K562 (cell line): ENCODE results near the gene OGDH. TPM values are rescaled to one million over a fixed set of nuclear protein-coding genes. Genes with fewer than 3 reads are reported as not detected.

ENCODE experiments used
- NRF1 ChIP-seq, 2 experiments: fragments of 450-650 bp; IDR thresholded peaks in 1 of 2; conservative IDR thresholded peaks in 1 of 2; 2 replicates each; pipeline ENCODE4 v1.6.1; 2014; ENCODE audit warnings: mild to moderate bottlenecking in 2 of 2
- RBFOX2 ChIP-seq: fragments of 200-400 bp; formaldehyde crosslinking; IDR thresholded peaks from 2 replicates; pipeline ENCODE4 v1.6.1; 2017; ENCODE audit warnings: low read depth, mild to moderate bottlenecking, low read length, moderate library complexity
- SMARCB1 ChIP-seq: IDR thresholded peaks from 2 replicates; pipeline ENCODE4 v1.6.1; 2011; ENCODE audit warnings: improper control_type of control experiment, low read depth; ENCODE audit not compliant: insufficient read length
- ZNF239 ChIP-seq: fragments of 250-450 bp; sonication (Bioruptor Pico); IDR thresholded peaks from 2 replicates; pipeline ENCODE4 v1.4.0; 2020; ENCODE audit warnings: mild to moderate bottlenecking
- ZNF311 ChIP-seq: fragments of 250-450 bp; sonication (Bioruptor Pico); IDR thresholded peaks from 2 replicates; pipeline ENCODE4 v1.4.0; 2020; ENCODE audit warnings: mild to moderate bottlenecking, moderate library complexity
- ZNF551 ChIP-seq: fragments of 250-450 bp; sonication (Bioruptor Pico); IDR thresholded peaks from 2 replicates; pipeline ENCODE4 v1.5.0; 2021; ENCODE audit warnings: mild to moderate bottlenecking, moderate library complexity
- ZNF766 ChIP-seq: fragments of 200-800 bp; sonication (Bioruptor generic); conservative IDR thresholded peaks from 2 replicates; pipeline ENCODE4 v1.6.1; 2016; ENCODE audit warnings: missing genetic modification characterization, missing compliant biosample characterization
- polyA plus RNA-seq, 8 experiments: library from polyadenylated mRNA; depleted of rRNA in 4 of 8; stranded (reverse) in 5 of 8; unstranded in 3 of 8; fragments of >200 nt; fragmentation: Nextera tagmentation in 2 of 8; fragmentation: Illumina TruSeq in 1 of 8; extraction: Ambion mirVana in 2 of 8; extraction: Trizol in 1 of 8; gene quantifications; 2 replicates each; pipeline versions ENCODE4 v1.2.1 to v1.2.3, GENCODE V29; 2011 to 2014; ENCODE audit warnings: inconsistent platforms in 1 of 8, missing spikeins in 1 of 8
- total RNA-seq, 7 experiments: library from RNA; depleted of rRNA in 6 of 7; stranded (reverse); fragments of >200 nt in 6 of 7; fragmentation: Illumina TruSeq in 2 of 7; extraction: Trizol in 2 of 7; gene quantifications; 2 replicates each; pipeline versions ENCODE4 v1.2.1 to v1.2.3, GENCODE V29; 2011 to 2021; ENCODE audit warnings: low replicate concordance in 1 of 7
- TF ChIP-seq, protein P1 (sequence below): IDR thresholded peaks from 2 replicates; pipeline ENCODE4 v1.6.1; 2012; ENCODE audit warnings: low read depth, low read length, improper control_type of control experiment, borderline replicate concordance
- TF ChIP-seq, protein P2 (sequence below): fragments of 450-650 bp; formaldehyde crosslinking; IDR thresholded peaks from 2 replicates; pipeline ENCODE4 v1.4.0; 2022; ENCODE audit warnings: missing genetic modification characterization
- TF ChIP-seq, protein P3 (sequence below), 2 experiments: fragments of 450-650 bp; formaldehyde crosslinking in 1 of 2; IDR thresholded peaks; 2 replicates each; pipeline versions ENCODE4 v1.4.0 to v1.6.1; 2014 to 2020; ENCODE audit warnings: mild to moderate bottlenecking in 2 of 2, borderline replicate concordance in 1 of 2, low read depth in 1 of 2
- TF ChIP-seq, protein P4 (sequence below): fragments of 450-650 bp; IDR thresholded peaks from 2 replicates; pipeline ENCODE4 v1.6.1; 2018; ENCODE audit not compliant: partially characterized antibody

OGDH gene
- total and polyA plus RNA-seq, 9 of the 15 experiments (the other 6 are each of a cell fraction or from before 2014, with no cell fraction given), result 3.1 to 80.3 (median 23.5) TPM

DNA sequence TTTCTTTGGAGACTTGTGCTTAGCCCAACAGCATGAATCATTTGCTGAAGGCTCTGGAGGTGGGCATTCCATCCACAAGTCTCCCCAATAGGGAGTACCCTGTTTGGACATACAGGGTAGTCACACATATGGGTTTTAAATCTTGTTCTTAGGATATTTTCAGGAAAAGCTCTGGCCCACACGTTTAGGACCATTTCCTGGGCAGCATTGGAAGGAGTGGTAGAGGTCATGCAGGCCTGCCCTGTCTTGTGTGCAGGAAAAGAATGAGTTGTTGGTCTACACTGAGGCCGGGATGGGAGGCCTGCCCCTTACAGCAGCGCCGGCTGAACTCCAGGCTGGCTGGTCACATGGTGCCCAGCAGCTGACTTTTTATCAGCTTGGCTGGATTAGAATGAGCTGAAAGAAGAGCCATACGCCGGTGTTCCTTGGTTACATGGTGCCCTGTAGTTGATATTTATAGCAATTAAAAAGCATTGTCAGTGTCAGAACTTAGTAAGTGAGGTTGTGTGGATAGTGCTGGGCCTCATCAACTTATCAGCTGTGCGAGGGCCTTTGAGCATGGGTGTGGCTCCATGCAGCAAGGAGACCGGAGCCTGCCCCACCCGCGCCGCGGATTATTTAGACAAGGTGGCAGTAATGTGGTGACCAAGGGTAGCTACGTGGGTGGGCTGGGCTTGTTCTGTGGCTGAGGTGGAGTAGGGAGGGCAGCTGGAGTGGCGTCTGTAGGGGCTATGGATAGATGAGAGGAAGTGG is 28.6 kb downstream of the OGDH start (continued):
- no peak for TF ChIP-seq ZNF551 (CRISPR knock-in tag)
- TF ChIP-seq, protein P1, sequence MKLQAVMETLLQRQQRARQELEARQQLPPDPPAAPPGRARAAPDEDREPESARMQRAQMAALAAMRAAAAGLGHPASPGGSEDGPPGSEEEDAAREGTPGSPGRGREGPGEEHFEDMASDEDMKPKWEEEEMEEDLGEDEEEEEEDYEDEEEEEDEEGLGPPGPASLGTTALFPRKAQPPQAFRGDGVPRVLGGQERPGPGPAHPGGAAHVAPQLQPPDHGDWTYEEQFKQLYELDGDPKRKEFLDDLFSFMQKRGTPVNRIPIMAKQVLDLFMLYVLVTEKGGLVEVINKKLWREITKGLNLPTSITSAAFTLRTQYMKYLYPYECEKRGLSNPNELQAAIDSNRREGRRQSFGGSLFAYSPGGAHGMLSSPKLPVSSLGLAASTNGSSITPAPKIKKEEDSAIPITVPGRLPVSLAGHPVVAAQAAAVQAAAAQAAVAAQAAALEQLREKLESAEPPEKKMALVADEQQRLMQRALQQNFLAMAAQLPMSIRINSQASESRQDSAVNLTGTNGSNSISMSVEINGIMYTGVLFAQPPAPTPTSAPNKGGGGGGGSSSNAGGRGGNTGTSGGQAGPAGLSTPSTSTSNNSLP, result 0 out of 2 replicates have a peak, but pooled peaks have one; percentile 33
- TF ChIP-seq SMARCB1, result no peak
- TF ChIP-seq ZNF311 (CRISPR knock-in tag), result no peak
- TF ChIP-seq, protein P2, sequence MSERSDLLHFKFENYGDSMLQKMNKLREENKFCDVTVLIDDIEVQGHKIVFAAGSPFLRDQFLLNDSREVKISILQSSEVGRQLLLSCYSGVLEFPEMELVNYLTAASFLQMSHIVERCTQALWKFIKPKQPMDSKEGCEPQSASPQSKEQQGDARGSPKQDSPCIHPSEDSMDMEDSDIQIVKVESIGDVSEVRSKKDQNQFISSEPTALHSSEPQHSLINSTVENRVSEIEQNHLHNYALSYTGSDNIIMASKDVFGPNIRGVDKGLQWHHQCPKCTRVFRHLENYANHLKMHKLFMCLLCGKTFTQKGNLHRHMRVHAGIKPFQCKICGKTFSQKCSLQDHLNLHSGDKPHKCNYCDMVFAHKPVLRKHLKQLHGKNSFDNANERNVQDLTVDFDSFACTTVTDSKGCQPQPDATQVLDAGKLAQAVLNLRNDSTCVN (CRISPR knock-in tag), result no peak
- peak in 1 of 2 experiments; percentile 45; a peak in 2 of 4 replicates for TF ChIP-seq NRF1 (conservative IDR thresholded peaks at IDR 0.05 in 1 of 2, IDR thresholded peaks at IDR 0.05 in 1 of 2)
- TF ChIP-seq, protein P3, sequence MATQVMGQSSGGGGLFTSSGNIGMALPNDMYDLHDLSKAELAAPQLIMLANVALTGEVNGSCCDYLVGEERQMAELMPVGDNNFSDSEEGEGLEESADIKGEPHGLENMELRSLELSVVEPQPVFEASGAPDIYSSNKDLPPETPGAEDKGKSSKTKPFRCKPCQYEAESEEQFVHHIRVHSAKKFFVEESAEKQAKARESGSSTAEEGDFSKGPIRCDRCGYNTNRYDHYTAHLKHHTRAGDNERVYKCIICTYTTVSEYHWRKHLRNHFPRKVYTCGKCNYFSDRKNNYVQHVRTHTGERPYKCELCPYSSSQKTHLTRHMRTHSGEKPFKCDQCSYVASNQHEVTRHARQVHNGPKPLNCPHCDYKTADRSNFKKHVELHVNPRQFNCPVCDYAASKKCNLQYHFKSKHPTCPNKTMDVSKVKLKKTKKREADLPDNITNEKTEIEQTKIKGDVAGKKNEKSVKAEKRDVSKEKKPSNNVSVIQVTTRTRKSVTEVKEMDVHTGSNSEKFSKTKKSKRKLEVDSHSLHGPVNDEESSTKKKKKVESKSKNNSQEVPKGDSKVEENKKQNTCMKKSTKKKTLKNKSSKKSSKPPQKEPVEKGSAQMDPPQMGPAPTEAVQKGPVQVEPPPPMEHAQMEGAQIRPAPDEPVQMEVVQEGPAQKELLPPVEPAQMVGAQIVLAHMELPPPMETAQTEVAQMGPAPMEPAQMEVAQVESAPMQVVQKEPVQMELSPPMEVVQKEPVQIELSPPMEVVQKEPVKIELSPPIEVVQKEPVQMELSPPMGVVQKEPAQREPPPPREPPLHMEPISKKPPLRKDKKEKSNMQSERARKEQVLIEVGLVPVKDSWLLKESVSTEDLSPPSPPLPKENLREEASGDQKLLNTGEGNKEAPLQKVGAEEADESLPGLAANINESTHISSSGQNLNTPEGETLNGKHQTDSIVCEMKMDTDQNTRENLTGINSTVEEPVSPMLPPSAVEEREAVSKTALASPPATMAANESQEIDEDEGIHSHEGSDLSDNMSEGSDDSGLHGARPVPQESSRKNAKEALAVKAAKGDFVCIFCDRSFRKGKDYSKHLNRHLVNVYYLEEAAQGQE (IDR thresholded peaks at IDR 0.05; ENCODE audit: borderline replicate concordance), result no peak
- TF ChIP-seq, protein P3 (CRISPR knock-in tag; IDR thresholded peaks at IDR 0.05; ENCODE audit: low read depth), result no peak
- no peak for TF ChIP-seq RBFOX2
- TF ChIP-seq, protein P4, sequence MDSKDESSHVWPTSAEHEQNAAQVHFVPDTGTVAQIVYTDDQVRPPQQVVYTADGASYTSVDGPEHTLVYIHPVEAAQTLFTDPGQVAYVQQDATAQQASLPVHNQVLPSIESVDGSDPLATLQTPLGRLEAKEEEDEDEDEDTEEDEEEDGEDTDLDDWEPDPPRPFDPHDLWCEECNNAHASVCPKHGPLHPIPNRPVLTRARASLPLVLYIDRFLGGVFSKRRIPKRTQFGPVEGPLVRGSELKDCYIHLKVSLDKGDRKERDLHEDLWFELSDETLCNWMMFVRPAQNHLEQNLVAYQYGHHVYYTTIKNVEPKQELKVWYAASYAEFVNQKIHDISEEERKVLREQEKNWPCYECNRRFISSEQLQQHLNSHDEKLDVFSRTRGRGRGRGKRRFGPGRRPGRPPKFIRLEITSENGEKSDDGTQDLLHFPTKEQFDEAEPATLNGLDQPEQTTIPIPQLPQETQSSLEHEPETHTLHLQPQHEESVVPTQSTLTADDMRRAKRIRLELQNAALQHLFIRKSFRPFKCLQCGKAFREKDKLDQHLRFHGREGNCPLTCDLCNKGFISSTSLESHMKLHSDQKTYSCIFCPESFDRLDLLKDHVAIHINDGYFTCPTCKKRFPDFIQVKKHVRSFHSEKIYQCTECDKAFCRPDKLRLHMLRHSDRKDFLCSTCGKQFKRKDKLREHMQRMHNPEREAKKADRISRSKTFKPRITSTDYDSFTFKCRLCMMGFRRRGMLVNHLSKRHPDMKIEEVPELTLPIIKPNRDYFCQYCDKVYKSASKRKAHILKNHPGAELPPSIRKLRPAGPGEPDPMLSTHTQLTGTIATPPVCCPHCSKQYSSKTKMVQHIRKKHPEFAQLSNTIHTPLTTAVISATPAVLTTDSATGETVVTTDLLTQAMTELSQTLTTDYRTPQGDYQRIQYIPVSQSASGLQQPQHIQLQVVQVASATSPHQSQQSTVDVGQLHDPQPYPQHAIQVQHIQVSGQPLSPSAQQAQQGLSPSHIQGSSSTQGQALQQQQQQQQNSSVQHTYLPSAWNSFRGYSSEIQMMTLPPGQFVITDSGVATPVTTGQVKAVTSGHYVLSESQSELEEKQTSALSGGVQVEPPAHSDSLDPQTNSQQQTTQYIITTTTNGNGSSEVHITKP, result no peak
- no peak for TF ChIP-seq ZNF766
- no peak for TF ChIP-seq ZNF239 (CRISPR knock-in tag)
